ENCODE data around the gene PRDM1. TPM values are rescaled to one million over a fixed set of nuclear protein-coding genes. Genes with fewer than 3 reads are reported as not detected.

Gene PRDM1
- total RNA-seq, 1 donor from 2014 or later: 10.5 TPM

GRCh38 chr6:106132153-106132698, 46.1 kb downstream of the PRDM1 start:
- Histone ChIP-seq H3K4me2 (ENCODE audit: low read length) (no peak overlapping the region), H2AFZ (ENCODE audit: low read depth, low read length) (no peak overlapping the region), H3K36me3 (ENCODE audit: insufficient read depth, low read length) (no peaks in the 10 kb centered on the region), H3K27ac (ENCODE audit: low read depth, low read length) (no peak overlapping the region), H3K9ac (ENCODE audit: low read length) (no peak overlapping the region), H3K9me3 (ENCODE audit: insufficient read depth, low read depth, low read length) (no peaks in the 10 kb centered on the region), H3K79me2 (ENCODE audit: insufficient read depth, low read length) (no peaks in the 10 kb centered on the region), H3K27me3 (ENCODE audit: insufficient read depth, low read length) (no peaks in the 10 kb centered on the region), H3K4me3 (ENCODE audit: insufficient read depth, low read depth, low read length) (no peak overlapping the region), H3K4me1 (ENCODE audit: insufficient read depth, low read length) (peaks cover 25% of the 10 kb centered on the region), H4K20me1 (ENCODE audit: insufficient read depth, low read length) (no peaks in the 10 kb centered on the region)
- Mint-ChIP-seq H3K27ac (ENCODE audit: unreplicated experiment) (no peak overlapping the region), H3K27me3 (ENCODE audit: low read depth, unreplicated experiment) (no peaks in the 10 kb centered on the region), H3K4me3 (ENCODE audit: unreplicated experiment) (no peak overlapping the region), H3K4me1 (ENCODE audit: low read depth, unreplicated experiment) (peaks cover 17% of the 10 kb centered on the region), H3K9me3 (ENCODE audit: unreplicated experiment) (peaks cover 3% of the 10 kb centered on the region), H3K36me3 (ENCODE audit: low read depth, unreplicated experiment) (peaks cover 1% of the 10 kb centered on the region)
- no peak for TF ChIP-seq EZH2 (IDR thresholded peaks at IDR 0.05; ENCODE audit: insufficient read depth, low read length)
- TF ChIP-seq, protein P1, sequence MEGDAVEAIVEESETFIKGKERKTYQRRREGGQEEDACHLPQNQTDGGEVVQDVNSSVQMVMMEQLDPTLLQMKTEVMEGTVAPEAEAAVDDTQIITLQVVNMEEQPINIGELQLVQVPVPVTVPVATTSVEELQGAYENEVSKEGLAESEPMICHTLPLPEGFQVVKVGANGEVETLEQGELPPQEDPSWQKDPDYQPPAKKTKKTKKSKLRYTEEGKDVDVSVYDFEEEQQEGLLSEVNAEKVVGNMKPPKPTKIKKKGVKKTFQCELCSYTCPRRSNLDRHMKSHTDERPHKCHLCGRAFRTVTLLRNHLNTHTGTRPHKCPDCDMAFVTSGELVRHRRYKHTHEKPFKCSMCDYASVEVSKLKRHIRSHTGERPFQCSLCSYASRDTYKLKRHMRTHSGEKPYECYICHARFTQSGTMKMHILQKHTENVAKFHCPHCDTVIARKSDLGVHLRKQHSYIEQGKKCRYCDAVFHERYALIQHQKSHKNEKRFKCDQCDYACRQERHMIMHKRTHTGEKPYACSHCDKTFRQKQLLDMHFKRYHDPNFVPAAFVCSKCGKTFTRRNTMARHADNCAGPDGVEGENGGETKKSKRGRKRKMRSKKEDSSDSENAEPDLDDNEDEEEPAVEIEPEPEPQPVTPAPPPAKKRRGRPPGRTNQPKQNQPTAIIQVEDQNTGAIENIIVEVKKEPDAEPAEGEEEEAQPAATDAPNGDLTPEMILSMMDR (IDR thresholded peaks at IDR 0.05; ENCODE audit: insufficient read depth, low read depth, low read length): no peak
- DNase-seq (ENCODE audit: low read depth): no peak
- FAIRE-seq: no peak

- H3K4me3 ChIP-seq (ENCODE audit: insufficient read depth, low read depth, low read length): no peak overlapping the region
- no peaks in the 10 kb centered on the region for H3K27me3 ChIP-seq (ENCODE audit: insufficient read depth, low read length)
- FAIRE-seq (no peak), DNase-seq (ENCODE audit: low read depth) (no peak)
- TF ChIP-seq, protein P1 (IDR thresholded peaks at IDR 0.05; ENCODE audit: insufficient read depth, low read depth, low read length): no peak
- no peak for TF ChIP-seq EZH2 (IDR thresholded peaks at IDR 0.05; ENCODE audit: insufficient read depth, low read length)
- H3K9me3 ChIP-seq (ENCODE audit: insufficient read depth, low read depth, low read length): no peaks in the 10 kb centered on the region
- no peak overlapping the region for H3K4me3 Mint-ChIP-seq (ENCODE audit: unreplicated experiment)
- no peaks in the 10 kb centered on the region for H3K36me3 ChIP-seq (ENCODE audit: insufficient read depth, low read length)
- H3K9ac ChIP-seq (ENCODE audit: low read length): no peak overlapping the region
- no peak overlapping the region for H2AFZ ChIP-seq (ENCODE audit: low read depth, low read length)
- H3K9me3 Mint-ChIP-seq (ENCODE audit: unreplicated experiment): peaks cover 3% of the 10 kb centered on the region
- no peak overlapping the region for H3K27ac ChIP-seq (ENCODE audit: low read depth, low read length)
- peaks cover 1% of the 10 kb centered on the region for H3K36me3 Mint-ChIP-seq (ENCODE audit: low read depth, unreplicated experiment)
- no peak overlapping the region for H3K27ac Mint-ChIP-seq (ENCODE audit: unreplicated experiment)
- H3K27me3 Mint-ChIP-seq (ENCODE audit: low read depth, unreplicated experiment): no peaks in the 10 kb centered on the region
- peaks cover 17% of the 10 kb centered on the region for H3K4me1 Mint-ChIP-seq (ENCODE audit: low read depth, unreplicated experiment)
- no peaks in the 10 kb centered on the region for H3K79me2 ChIP-seq (ENCODE audit: insufficient read depth, low read length)
- H3K4me1 ChIP-seq (ENCODE audit: insufficient read depth, low read length): peaks cover 25% of the 10 kb centered on the region
- no peaks in the 10 kb centered on the region for H4K20me1 ChIP-seq (ENCODE audit: insufficient read depth, low read length)
- H3K4me2 ChIP-seq (ENCODE audit: low read length): no peak overlapping the region
These were observed 46.9 kb downstream of the PRDM1 start for GRCh38 chr6:106133040-106133439.

GRCh38 chr6:106134087-106134770, 48.1 kb downstream of the PRDM1 start:
- H3K4me2 ChIP-seq (ENCODE audit: low read length): no peak overlapping the region
- H3K27ac ChIP-seq (ENCODE audit: low read depth, low read length): no peak overlapping the region
- no peaks in the 10 kb centered on the region for H3K27me3 ChIP-seq (ENCODE audit: insufficient read depth, low read length)
- no peaks in the 10 kb centered on the region for H3K27me3 Mint-ChIP-seq (ENCODE audit: low read depth, unreplicated experiment)
- H3K36me3 ChIP-seq (ENCODE audit: insufficient read depth, low read length): no peaks in the 10 kb centered on the region
- H2AFZ ChIP-seq (ENCODE audit: low read depth, low read length): no peak overlapping the region
- no peak overlapping the region for H3K4me3 Mint-ChIP-seq (ENCODE audit: unreplicated experiment)
- H3K36me3 Mint-ChIP-seq (ENCODE audit: low read depth, unreplicated experiment): peaks cover 1% of the 10 kb centered on the region
- H3K27ac Mint-ChIP-seq (ENCODE audit: unreplicated experiment): no peak overlapping the region
- H3K4me1 ChIP-seq (ENCODE audit: insufficient read depth, low read length): peaks cover 20% of the 10 kb centered on the region
- DNase-seq (ENCODE audit: low read depth) (no peak), FAIRE-seq (no peak)
- no peaks in the 10 kb centered on the region for H4K20me1 ChIP-seq (ENCODE audit: insufficient read depth, low read length)
- peaks cover 3% of the 10 kb centered on the region for H3K9me3 Mint-ChIP-seq (ENCODE audit: unreplicated experiment)
- no peak overlapping the region for H3K4me3 ChIP-seq (ENCODE audit: insufficient read depth, low read depth, low read length)
- no peak overlapping the region for H3K9ac ChIP-seq (ENCODE audit: low read length)
- peaks cover 13% of the 10 kb centered on the region for H3K4me1 Mint-ChIP-seq (ENCODE audit: low read depth, unreplicated experiment)
- TF ChIP-seq, protein P1 (IDR thresholded peaks at IDR 0.05; ENCODE audit: insufficient read depth, low read depth, low read length): no peak
- H3K9me3 ChIP-seq (ENCODE audit: insufficient read depth, low read depth, low read length): no peaks in the 10 kb centered on the region
- H3K79me2 ChIP-seq (ENCODE audit: insufficient read depth, low read length): no peaks in the 10 kb centered on the region
